ENCODE data around the gene SLC25A39. TPM values are rescaled to one million over a fixed set of nuclear protein-coding genes. Genes with fewer than 3 reads are reported as not detected.

The SLC25A39 gene
- total and polyA plus RNA-seq, 12 donors = 100.0 to 262 (median 157) TPM

- peaks cover 0 to 33% of the 10 kb centered on the region in 2 donors for H3K36me3 ChIP-seq (replicated peaks in 1 of 2)
- no peaks in the 10 kb centered on the region for H3K9me3 ChIP-seq (replicated peaks in 1 of 3)
- intact Hi-C loops (cut with DNase I) = loop anchor here in 1 of 2 donors (2.0 kb wide), 1 partner anchor 105 kb away; the partner anchor contains the start of gene UBTF
- peak overlapping the region in 2 of 5 donors; percentile 87 to 98 for H3K27ac ChIP-seq
- no peak for DNase-seq
- 60 to 94% (median 64%) methylated on average over 9 to 27 of the region's 27 CpGs for WGBS, 4 donors
- H3K4me1 ChIP-seq (replicated peaks in 1 of 2) = peaks cover 17 to 29% of the 10 kb centered on the region in 2 donors
- H3K4me3 ChIP-seq = peak overlapping the region; percentile 70 to 88 (median 79)
- no peaks in the 10 kb centered on the region for H3K27me3 ChIP-seq
- TF ChIP-seq, protein P1, sequence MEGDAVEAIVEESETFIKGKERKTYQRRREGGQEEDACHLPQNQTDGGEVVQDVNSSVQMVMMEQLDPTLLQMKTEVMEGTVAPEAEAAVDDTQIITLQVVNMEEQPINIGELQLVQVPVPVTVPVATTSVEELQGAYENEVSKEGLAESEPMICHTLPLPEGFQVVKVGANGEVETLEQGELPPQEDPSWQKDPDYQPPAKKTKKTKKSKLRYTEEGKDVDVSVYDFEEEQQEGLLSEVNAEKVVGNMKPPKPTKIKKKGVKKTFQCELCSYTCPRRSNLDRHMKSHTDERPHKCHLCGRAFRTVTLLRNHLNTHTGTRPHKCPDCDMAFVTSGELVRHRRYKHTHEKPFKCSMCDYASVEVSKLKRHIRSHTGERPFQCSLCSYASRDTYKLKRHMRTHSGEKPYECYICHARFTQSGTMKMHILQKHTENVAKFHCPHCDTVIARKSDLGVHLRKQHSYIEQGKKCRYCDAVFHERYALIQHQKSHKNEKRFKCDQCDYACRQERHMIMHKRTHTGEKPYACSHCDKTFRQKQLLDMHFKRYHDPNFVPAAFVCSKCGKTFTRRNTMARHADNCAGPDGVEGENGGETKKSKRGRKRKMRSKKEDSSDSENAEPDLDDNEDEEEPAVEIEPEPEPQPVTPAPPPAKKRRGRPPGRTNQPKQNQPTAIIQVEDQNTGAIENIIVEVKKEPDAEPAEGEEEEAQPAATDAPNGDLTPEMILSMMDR (IDR thresholded peaks at IDR 0.05) = no peak
- no peak for TF ChIP-seq POLR2A (IDR thresholded peaks at IDR 0.05)
Observed at GRCh38 chr17:44323359-44324091, 1.1 kb downstream of the SLC25A39 start.

- Histone ChIP-seq H3K9me3 (replicated peaks in 1 of 3) (no peaks in the 10 kb centered on the region), H3K4me3 (no peak overlapping the region), H3K4me1 (replicated peaks in 1 of 2) (peaks cover 17 to 28% of the 10 kb centered on the region in 2 donors), H3K36me3 (replicated peaks in 1 of 2) (peaks cover 0 to 33% of the 10 kb centered on the region in 2 donors), H3K27ac (no peak overlapping the region), H3K27me3 (no peaks in the 10 kb centered on the region)
- DNase-seq = no peak
- intact Hi-C loops (cut with DNase I) = no loop called here
- 90 to 95% (median 93%) methylated on average over 10 to 11 of the region's 11 CpGs for WGBS, 4 donors
- TF ChIP-seq, protein P1 (IDR thresholded peaks at IDR 0.05) = no peak
- TF ChIP-seq POLR2A (IDR thresholded peaks at IDR 0.05) = no peak
Observed at GRCh38 chr17:44322236-44322895, 2.3 kb downstream of the SLC25A39 start.

- H3K36me3 ChIP-seq (replicated peaks in 1 of 2) = peaks cover 0 to 33% of the 10 kb centered on the region in 2 donors
- DNase-seq = no peak
- intact Hi-C loops (cut with DNase I) = no loop called here
Observed at GRCh38 chr17:44321246-44322120, 3.1 kb downstream of the SLC25A39 start.

More at GRCh38 chr17:44321246-44322120, 3.1 kb downstream of the SLC25A39 start:
- no peak overlapping the region for H3K4me3 ChIP-seq
- H3K9me3 ChIP-seq (replicated peaks in 1 of 3) = no peaks in the 10 kb centered on the region
- TF ChIP-seq POLR2A (IDR thresholded peaks at IDR 0.05) = no peak
- TF ChIP-seq, protein P1 (IDR thresholded peaks at IDR 0.05) = no peak
- H3K4me1 ChIP-seq (replicated peaks in 1 of 2) = peaks cover 16 to 24% of the 10 kb centered on the region in 2 donors
- peaks cover 4% of the 10 kb centered on the region for H3K27me3 ChIP-seq
- 87 to 95% (median 91%) methylated on average over 6 to 21 of the region's 21 CpGs for WGBS, 4 donors
- no peak overlapping the region for H3K27ac ChIP-seq

Data from adrenal gland (tissue), 12 donors.